ENCODE data around the gene RAB4A.

DNA sequence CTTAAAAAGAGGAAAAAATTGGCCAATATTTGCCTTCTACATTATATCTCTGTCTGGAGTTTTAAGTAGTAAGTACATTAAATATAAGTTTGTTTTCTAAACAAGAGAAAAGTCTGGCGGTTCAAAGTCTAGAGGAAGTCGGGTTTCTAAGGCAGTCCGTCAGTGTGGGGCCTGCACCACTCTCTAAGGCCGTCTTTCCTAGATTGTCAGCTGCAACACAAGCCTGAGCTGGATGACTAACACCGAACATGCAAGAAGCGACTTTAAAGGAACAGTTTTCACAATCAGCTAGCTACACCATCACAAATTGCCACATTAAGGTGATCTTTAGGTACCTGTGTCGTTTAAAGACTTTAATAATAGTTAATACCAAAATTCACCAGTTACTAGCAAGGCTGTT is 52.3 kb downstream of the RAB4A start:
- TF ChIP-seq POLR2A (IDR thresholded peaks at IDR 0.05): no peak
- TF ChIP-seq, protein P1, sequence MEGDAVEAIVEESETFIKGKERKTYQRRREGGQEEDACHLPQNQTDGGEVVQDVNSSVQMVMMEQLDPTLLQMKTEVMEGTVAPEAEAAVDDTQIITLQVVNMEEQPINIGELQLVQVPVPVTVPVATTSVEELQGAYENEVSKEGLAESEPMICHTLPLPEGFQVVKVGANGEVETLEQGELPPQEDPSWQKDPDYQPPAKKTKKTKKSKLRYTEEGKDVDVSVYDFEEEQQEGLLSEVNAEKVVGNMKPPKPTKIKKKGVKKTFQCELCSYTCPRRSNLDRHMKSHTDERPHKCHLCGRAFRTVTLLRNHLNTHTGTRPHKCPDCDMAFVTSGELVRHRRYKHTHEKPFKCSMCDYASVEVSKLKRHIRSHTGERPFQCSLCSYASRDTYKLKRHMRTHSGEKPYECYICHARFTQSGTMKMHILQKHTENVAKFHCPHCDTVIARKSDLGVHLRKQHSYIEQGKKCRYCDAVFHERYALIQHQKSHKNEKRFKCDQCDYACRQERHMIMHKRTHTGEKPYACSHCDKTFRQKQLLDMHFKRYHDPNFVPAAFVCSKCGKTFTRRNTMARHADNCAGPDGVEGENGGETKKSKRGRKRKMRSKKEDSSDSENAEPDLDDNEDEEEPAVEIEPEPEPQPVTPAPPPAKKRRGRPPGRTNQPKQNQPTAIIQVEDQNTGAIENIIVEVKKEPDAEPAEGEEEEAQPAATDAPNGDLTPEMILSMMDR (IDR thresholded peaks at IDR 0.05): no peak
